Stimulated activated effector memory CD8-positive, alpha-beta T cell treated with anti-CD3 and anti-CD28 coated beads, Interleukin-12 subunit alpha, Interleukin-12 subunit beta, amount 100 ng/mL, for 72 hours (primary cell): ENCODE results near the gene FOXQ1.

Source experiments
- ATAC-seq: fragments of 150-1000 bp; cut with Tn5 transposase; 2 replicates; pipeline ENCODE4 v1.10.0; 2021
- DNase-seq, 2 donors: peaks; one replicate each; pipeline ENCODE4 v3.0.0; 2021 to 2022; ENCODE audit warnings: low spot score in 2 of 2
- H3K27ac Mint-ChIP-seq: one replicate; pipeline ENCODE4 v1.8.0; 2022; ENCODE audit warnings: mild to moderate bottlenecking, mixed read lengths
- H3K36me3 Mint-ChIP-seq: one replicate; pipeline ENCODE4 v1.8.0; 2022; ENCODE audit warnings: mild to moderate bottlenecking, mixed read lengths
- H3K4me1 Mint-ChIP-seq: one replicate; pipeline ENCODE4 v1.8.0; 2022; ENCODE audit warnings: mixed read lengths
- H3K4me3 Mint-ChIP-seq: one replicate; pipeline ENCODE4 v1.8.0; 2022; ENCODE audit warnings: mild to moderate bottlenecking, mixed read lengths
- H3K9me3 Mint-ChIP-seq: one replicate; pipeline ENCODE4 v1.8.0; 2022; ENCODE audit warnings: mixed read lengths

The FOXQ1 gene

GRCh38 chr6:1325461-1326309, 13.8 kb downstream of the FOXQ1 start:
- H3K27ac Mint-ChIP-seq: no peak overlapping the region
- H3K4me1 Mint-ChIP-seq: no peaks in the 10 kb centered on the region
- H3K9me3 Mint-ChIP-seq: peaks cover 5% of the 10 kb centered on the region
- no peaks in the 10 kb centered on the region for H3K36me3 Mint-ChIP-seq
- no peak overlapping the region for H3K4me3 Mint-ChIP-seq
- ATAC-seq: no peak
- no peak for DNase-seq

GRCh38 chr6:1326535-1327121, 14.7 kb downstream of the FOXQ1 start:
- Mint-ChIP-seq H3K36me3 (no peaks in the 10 kb centered on the region), H3K4me3 (no peak overlapping the region), H3K4me1 (no peaks in the 10 kb centered on the region), H3K9me3 (peaks cover 5% of the 10 kb centered on the region), H3K27ac (no peak overlapping the region)
- ATAC-seq (no peak), DNase-seq (no peak)

DNA sequence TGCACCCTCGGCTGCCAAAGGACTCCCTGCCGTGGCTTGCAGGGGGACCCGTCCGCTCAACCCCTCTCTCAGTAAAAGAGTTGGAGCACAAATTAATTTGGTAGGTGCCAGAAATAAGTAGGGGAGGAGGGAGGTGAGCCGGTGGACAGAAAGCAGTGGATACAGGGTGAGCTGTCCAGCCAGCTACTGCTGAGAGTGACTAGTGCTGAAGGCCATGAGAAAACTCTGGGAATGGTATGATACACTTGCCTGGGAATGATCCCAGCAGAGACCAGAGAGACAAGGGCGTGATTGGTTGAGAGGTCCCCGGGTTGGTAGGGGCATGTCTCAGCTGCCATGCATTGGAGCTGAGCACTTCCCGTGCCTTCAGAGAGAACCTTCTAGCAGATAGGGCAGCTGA, 15.7 kb downstream of the FOXQ1 start:
- Mint-ChIP-seq H3K4me1 (no peaks in the 10 kb centered on the region), H3K9me3 (peaks cover 5% of the 10 kb centered on the region), H3K4me3 (no peak overlapping the region), H3K36me3 (no peaks in the 10 kb centered on the region), H3K27ac (no peak overlapping the region)
- ATAC-seq (no peak), DNase-seq (no peak)

DNA sequence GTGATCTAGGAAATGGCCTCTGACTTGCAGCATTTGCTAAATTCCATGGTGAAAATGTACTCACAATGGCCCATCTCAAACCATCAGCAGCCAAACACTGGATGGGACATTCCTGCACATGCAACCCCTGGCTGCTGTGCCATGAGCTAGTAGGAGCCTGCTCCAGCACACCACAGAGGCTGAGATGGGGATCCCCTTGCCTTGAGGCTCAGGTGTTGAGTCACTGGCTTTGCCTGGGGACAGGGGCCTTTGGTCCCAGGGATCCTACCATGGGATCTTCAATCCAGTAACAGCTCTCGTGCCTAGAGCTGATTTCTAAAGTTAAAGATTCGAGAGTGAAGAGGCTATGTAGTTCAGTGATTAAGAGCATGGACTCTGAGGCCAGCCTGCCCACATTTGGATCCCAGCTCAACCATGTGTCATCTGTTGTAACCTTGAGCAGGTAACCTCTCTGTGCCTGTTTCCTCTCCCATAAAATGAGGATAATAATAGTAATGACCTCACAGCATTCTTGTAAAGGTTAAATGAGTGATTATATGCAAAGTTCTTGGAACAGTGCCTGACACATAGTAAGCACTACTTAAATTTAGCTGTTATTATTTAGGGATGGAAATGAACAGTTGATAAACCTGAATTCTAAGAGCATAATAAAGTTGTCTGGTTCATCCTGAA, 16.4 kb downstream of the FOXQ1 start:
- no peaks in the 10 kb centered on the region for H3K36me3 Mint-ChIP-seq
- H3K4me3 Mint-ChIP-seq: no peak overlapping the region

GRCh38 chr6:1329708-1330107, 17.8 kb downstream of the FOXQ1 start:
- Mint-ChIP-seq H3K4me1 (no peaks in the 10 kb centered on the region), H3K4me3 (no peak overlapping the region), H3K9me3 (peaks cover 5% of the 10 kb centered on the region), H3K27ac (no peak overlapping the region), H3K36me3 (no peaks in the 10 kb centered on the region)
- ATAC-seq (no peak), DNase-seq (no peak)

More for the DNA sequence above, 16.4 kb downstream of the FOXQ1 start:
- H3K9me3 Mint-ChIP-seq: peaks cover 5% of the 10 kb centered on the region
- H3K27ac Mint-ChIP-seq: no peak overlapping the region
- DNase-seq (no peak), ATAC-seq (no peak)
- no peaks in the 10 kb centered on the region for H3K4me1 Mint-ChIP-seq

GRCh38 chr6:1334684-1335083, 22.8 kb downstream of the FOXQ1 start:
- Mint-ChIP-seq H3K27ac (no peak overlapping the region), H3K36me3 (no peaks in the 10 kb centered on the region), H3K9me3 (peaks cover 5% of the 10 kb centered on the region), H3K4me1 (no peaks in the 10 kb centered on the region), H3K4me3 (no peak overlapping the region)
- DNase-seq: no peak
- no peak for ATAC-seq

- ATAC-seq: no peak
- no peaks in the 10 kb centered on the region for H3K36me3 Mint-ChIP-seq
- peaks cover under 1% of the 10 kb centered on the region for H3K9me3 Mint-ChIP-seq
- no peak for DNase-seq
- H3K4me1 Mint-ChIP-seq: no peaks in the 10 kb centered on the region
- H3K27ac Mint-ChIP-seq: no peak overlapping the region
- no peak overlapping the region for H3K4me3 Mint-ChIP-seq
Observed at GRCh38 chr6:1335367-1336037, 23.6 kb downstream of the FOXQ1 start.

- H3K9me3 Mint-ChIP-seq: no peaks in the 10 kb centered on the region
- H3K36me3 Mint-ChIP-seq: no peaks in the 10 kb centered on the region
- ATAC-seq: no peak
- H3K4me1 Mint-ChIP-seq: no peaks in the 10 kb centered on the region
- DNase-seq: no peak
- H3K27ac Mint-ChIP-seq: no peak overlapping the region
- no peak overlapping the region for H3K4me3 Mint-ChIP-seq
Observed at GRCh38 chr6:1336246-1336843, 24.4 kb downstream of the FOXQ1 start.

GRCh38 chr6:1337791-1338190, 25.9 kb downstream of the FOXQ1 start:
- Mint-ChIP-seq H3K9me3 (no peaks in the 10 kb centered on the region), H3K27ac (no peak overlapping the region), H3K4me3 (no peak overlapping the region), H3K36me3 (no peaks in the 10 kb centered on the region), H3K4me1 (no peaks in the 10 kb centered on the region)
- no peak for ATAC-seq
- DNase-seq: no peak

DNA sequence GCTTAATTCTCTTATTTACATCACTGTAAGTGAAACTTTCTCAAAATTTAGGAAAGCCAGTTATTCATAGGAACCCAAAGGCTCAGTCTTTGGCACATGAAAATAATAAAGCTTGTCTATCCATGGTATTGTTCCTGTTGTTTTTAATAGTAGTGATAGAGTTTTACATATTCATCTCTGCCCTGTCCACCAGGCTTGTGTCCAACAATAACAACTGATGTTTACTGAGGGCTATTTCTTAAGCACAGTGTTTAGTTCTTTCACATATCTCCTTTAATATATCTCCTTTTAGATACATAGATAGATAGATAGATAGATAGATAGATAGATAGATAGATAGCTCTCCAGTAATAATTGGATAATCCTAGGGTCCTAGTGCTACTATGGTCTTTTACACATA, 34.2 kb downstream of the FOXQ1 start:
- Mint-ChIP-seq H3K36me3 (no peaks in the 10 kb centered on the region), H3K27ac (no peak overlapping the region), H3K9me3 (peaks cover 5% of the 10 kb centered on the region), H3K4me1 (no peaks in the 10 kb centered on the region), H3K4me3 (no peak overlapping the region)
- ATAC-seq (no peak), DNase-seq (no peak)

DNA sequence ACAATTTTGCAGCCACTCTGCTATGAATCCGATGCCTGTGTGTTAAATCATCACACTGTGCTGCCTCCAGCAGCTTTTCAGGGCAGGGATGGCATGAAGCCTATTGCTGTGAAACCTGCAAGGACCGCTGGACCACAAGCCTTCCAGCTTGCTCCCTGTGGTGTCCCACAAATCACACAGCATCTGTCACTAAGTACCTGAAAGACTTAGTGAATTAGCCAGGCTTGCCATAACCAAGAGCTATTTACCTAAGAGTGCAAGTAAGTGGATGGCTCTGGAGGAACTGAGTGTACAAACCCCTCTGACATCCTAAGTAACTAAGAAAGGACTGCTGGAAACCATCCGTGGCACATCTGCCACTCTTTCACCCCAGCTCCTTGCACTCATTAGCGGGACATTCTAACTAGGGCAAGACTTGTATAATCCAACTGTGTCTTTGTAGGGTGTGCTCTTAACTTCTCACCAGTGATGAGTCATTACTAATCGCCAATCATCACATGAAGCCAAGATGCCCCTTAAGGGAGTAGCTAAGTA, 34.7 kb downstream of the FOXQ1 start:
- H3K36me3 Mint-ChIP-seq: no peaks in the 10 kb centered on the region
- no peak overlapping the region for H3K27ac Mint-ChIP-seq
- H3K4me3 Mint-ChIP-seq: no peak overlapping the region
- H3K4me1 Mint-ChIP-seq: no peaks in the 10 kb centered on the region
- ATAC-seq (no peak), DNase-seq (no peak)
- H3K9me3 Mint-ChIP-seq: peaks cover 9% of the 10 kb centered on the region

DNA sequence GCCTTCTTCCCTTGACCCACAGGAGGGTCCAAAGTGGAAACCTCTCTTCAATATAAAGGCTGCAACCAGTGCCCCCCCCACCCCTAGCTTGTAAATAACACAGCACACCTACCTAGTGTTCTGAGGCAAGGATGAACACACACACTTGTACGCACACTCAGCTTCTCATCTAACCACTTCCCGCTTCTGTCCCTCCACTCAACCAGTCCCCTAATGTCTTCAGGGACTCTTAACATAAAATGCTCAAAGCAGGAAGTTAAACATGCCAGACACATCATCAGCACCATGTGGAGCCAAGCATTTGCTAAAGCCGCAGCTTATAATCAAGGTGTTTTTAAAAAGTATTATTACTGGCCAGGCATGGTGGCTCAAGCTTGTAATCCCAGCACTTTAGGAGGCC, 35.3 kb downstream of the FOXQ1 start:
- Mint-ChIP-seq H3K27ac (no peak overlapping the region), H3K4me3 (no peak overlapping the region), H3K4me1 (no peaks in the 10 kb centered on the region), H3K9me3 (peaks cover 13% of the 10 kb centered on the region), H3K36me3 (no peaks in the 10 kb centered on the region)
- no peak for DNase-seq
- ATAC-seq: no peak

DNA sequence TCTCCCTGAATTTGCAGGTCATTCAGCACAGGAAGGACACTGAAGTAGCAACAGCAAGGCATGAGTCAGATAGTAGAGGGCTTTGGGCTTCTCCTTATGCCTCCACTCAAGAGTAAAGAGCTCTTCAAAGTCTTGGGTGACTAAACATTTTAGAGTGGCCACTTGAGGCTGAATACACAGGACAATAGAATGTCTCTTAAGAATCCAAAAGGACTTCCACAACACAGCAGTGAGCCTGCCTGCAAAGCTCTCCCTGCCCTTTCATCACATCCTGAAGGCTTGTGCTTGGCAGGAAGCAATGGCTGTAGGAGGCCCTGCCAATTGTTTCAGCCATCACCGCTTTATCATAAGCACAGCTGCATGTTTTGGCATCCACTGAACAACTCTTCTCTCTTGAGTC, 36.8 kb downstream of the FOXQ1 start:
- H3K9me3 Mint-ChIP-seq: peaks cover 13% of the 10 kb centered on the region
- no peak for ATAC-seq
- H3K4me3 Mint-ChIP-seq: no peak overlapping the region
- no peaks in the 10 kb centered on the region for H3K4me1 Mint-ChIP-seq
- no peak for DNase-seq
- no peak overlapping the region for H3K27ac Mint-ChIP-seq
- H3K36me3 Mint-ChIP-seq: no peaks in the 10 kb centered on the region

- H3K36me3 Mint-ChIP-seq: no peaks in the 10 kb centered on the region
- H3K9me3 Mint-ChIP-seq: peaks cover 10% of the 10 kb centered on the region
- DNase-seq (no peak), ATAC-seq (no peak)
- H3K4me3 Mint-ChIP-seq: no peak overlapping the region
- no peak overlapping the region for H3K27ac Mint-ChIP-seq
- H3K4me1 Mint-ChIP-seq: no peaks in the 10 kb centered on the region
Observed at GRCh38 chr6:1349655-1350054, 37.8 kb downstream of the FOXQ1 start.
